LNCAP (cell line): ENCODE results near the gene TP73.

Source experiments
- TF ChIP-seq, protein P1 (sequence below): fragments of 450-650 bp; IDR thresholded peaks from 2 replicates; pipeline ENCODE4 v1.5.1; 2017; ENCODE audit warnings: mild to moderate bottlenecking

Gene TP73

DNA sequence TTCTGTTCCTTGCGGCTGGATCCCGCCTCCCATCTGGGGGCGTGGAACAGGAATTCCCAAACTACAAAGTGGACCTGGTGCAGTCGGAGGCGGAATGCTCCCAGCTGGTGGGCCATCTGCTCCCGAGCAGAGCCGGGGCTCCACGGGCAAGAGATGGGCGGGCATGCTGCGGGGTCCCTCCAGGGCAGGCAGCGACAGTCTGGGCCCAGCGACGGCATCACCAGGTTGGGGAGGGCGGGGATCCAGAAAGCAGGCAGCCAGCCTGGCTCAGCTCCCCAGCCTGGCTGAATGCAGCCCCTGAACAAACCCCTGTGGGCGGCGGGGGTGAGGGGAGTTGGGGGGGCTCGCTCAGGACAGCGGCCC, 44.6 kb upstream of the TP73 start:
- TF ChIP-seq, protein P1, sequence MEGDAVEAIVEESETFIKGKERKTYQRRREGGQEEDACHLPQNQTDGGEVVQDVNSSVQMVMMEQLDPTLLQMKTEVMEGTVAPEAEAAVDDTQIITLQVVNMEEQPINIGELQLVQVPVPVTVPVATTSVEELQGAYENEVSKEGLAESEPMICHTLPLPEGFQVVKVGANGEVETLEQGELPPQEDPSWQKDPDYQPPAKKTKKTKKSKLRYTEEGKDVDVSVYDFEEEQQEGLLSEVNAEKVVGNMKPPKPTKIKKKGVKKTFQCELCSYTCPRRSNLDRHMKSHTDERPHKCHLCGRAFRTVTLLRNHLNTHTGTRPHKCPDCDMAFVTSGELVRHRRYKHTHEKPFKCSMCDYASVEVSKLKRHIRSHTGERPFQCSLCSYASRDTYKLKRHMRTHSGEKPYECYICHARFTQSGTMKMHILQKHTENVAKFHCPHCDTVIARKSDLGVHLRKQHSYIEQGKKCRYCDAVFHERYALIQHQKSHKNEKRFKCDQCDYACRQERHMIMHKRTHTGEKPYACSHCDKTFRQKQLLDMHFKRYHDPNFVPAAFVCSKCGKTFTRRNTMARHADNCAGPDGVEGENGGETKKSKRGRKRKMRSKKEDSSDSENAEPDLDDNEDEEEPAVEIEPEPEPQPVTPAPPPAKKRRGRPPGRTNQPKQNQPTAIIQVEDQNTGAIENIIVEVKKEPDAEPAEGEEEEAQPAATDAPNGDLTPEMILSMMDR, result no peak

DNA sequence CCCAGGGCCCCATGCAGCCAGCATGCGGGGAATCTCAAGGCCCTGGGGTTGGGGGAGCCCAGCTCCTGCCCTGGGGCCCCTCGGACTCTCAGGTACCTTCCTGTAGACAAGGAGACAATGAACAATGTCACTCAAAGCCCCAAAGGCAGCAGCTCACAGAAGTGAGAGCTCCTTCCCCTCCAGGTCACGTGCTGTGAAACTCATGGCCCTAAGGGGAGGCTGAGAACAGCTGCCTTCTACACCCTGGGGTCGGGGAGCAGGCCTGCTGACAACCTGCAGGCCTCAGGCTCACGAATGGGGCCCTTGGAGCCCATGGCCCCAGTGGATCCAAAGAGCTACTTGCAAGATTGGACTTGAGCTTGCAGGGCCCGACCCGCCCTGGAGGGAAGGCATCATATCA, 44.2 kb upstream of the TP73 start:
- TF ChIP-seq, protein P1, result no peak

- TF ChIP-seq, protein P1, result no peak
Observed at GRCh38 chr1:3609016-3609768, 43.1 kb upstream of the TP73 start.

DNA sequence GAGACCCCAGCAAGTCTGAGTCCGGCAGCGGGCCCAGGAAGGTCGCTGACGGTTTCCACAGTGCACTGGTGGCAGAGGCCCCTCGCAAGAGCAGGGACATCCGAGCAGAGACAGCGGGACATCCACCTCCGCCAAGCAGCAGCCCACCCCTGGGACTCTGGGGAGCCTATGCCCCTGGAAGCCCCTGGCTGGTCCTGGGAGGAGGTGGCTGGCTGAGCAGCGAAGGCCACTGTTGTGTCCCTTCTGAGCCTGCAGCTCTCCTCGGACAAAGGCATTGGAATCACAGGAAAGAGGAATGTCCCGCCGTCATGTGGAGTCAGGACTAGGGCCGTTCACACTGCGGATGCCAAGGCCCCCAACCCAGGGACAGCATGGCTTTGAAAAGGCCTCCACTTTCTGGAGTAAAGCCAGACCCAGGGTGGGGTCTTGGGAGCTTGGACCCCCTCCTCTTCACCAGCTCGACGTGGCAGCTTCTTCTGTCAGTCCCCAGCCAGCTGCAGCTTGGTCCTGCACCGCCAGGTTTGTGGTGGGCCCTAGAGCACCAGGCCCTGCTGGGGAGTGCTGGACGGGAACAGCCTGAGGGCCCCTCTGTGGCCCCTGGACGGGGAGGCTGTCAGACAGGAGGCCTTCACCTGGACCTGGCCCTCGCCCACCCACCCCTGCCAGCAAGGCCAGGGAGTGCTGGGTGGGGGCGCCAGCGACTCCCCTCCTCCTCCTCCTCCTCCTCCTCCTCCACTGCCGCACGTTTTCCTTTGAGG, 42.4 kb upstream of the TP73 start:
- TF ChIP-seq, protein P1, result no peak

GRCh38 chr1:3610527-3611169, 41.7 kb upstream of the TP73 start:
- TF ChIP-seq, protein P1, result no peak

DNA sequence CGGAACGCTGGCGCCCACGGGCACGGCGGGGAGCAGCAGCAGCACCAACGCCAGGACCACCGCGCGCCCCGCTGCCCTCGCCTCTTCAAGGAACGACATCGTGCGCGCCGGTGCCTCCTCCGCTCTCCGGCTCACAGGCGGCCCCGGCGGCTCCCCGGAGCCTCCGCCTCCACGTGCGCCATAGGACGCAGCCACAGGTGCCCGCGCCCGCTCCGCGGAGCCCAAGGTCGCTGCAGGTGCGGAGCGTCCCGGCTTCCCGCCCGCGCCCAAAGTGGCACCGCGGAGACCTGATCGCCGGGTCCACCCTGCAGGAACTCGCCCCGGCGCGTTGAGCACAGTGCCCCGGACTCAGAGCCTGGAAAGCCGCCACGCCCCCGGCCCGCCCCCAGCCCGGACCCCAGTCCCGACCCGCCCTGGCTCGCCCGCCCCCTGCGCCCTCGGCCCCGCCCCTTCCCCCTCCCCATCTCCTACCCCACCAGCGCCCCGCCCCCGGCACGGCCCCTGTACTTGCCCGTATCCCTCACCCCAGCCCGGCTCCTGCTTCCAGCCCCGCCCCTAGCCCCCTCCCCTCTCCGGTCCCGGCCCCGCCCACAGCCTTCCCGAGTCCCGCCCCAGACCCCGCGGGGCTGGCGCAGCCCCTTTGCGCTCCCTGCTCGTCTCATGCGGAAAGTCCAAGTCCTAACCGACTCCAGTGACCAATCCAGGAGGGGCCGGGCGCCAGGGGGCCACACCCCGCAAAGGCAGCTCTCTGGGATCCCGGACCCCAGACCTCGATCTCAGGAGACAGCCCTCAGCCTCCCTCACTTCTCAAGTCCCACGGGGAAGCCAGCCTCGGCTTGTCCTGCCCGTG, 40.9 kb upstream of the TP73 start, which contains the start of gene MEGF6:
MEGF6 (minus strand) TSS at position 339 of the 850 bp plus-strand sequence; CDS start at position 99, 240 bp downstream.
- TF ChIP-seq, protein P1, result no peak

DNA sequence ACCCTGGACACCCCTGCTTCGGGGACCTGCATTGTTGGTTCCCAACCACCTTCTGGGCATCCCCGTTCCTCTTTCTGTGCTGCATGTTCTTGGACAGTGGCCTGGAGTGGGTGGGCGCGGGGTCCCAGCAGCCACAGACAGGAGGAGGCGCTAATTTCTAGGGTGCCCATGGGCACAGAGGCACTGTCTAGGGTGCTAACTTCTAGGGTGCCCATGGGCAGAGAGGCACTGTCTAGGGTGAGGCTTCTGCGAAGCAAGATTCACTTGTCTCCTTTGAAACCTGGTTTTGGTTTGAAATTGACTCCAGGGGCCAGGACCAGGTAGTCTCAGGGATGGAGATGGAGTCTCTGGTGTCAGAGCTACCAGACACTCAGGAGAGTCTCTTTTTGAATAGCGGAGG, 40.2 kb upstream of the TP73 start:
- TF ChIP-seq, protein P1, result no peak
